ENCODE results near the gene STS. TPM values are rescaled to one million over a fixed set of nuclear protein-coding genes. Genes with fewer than 3 reads are reported as not detected.
A peak's percentile ranks its signal among the peaks of the same experiment; 100 is the strongest.

Gene STS
- total and polyA plus RNA-seq, 8 donors, result 1.1 to 8.7 (median 2.6) TPM

DNA sequence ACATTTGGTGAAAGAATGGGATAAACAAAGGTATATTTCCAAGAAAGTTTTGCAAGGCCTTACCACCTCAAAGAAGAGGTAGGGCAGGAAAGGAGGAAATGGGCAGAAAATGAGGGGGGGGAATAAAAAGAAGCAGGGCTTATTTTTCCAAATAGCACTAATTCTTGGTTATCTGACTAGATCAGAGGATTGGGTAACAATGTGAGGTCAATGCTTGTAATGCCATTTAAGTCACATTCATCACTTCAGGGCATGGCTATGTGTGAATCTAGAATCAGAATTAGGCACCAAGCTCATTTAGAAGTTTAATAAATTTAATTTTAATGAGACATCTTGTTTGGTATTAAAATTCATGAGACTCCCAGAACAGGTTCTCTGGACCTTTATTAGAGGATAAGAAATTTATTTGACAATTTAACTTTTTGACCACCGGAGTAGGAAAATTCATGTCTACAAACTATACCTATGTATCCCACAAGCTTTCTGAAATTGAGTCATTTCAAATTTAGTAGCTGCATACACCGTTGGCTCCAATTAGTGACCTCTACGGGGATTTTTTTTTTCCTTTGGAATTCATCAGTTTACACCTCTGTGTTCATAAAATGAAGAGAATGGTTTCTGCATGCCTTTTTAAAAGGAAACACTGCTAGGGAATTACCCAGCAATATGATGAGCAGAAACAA, 1.4 kb upstream of the STS start:
- WGBS, 2 donors, result 56 to 58% methylated on average over 3 of the region's 3 CpGs
- Histone ChIP-seq H3K27ac (peak overlapping the region in 3 of 4 donors; percentile 22 to 93 (median 92)), H3K27me3 (no peaks in the 10 kb centered on the region), H3K36me3 (no peaks in the 10 kb centered on the region), H3K4me3 (no peak overlapping the region), H3K4me1 (peaks cover 0 to 22% (median 9%) of the 10 kb centered on the region in 3 donors), H3K9me3 (no peaks in the 10 kb centered on the region)
- ATAC-seq (no peak), DNase-seq (no peak), FAIRE-seq (peak; percentile 45)
- TF ChIP-seq, protein P1, sequence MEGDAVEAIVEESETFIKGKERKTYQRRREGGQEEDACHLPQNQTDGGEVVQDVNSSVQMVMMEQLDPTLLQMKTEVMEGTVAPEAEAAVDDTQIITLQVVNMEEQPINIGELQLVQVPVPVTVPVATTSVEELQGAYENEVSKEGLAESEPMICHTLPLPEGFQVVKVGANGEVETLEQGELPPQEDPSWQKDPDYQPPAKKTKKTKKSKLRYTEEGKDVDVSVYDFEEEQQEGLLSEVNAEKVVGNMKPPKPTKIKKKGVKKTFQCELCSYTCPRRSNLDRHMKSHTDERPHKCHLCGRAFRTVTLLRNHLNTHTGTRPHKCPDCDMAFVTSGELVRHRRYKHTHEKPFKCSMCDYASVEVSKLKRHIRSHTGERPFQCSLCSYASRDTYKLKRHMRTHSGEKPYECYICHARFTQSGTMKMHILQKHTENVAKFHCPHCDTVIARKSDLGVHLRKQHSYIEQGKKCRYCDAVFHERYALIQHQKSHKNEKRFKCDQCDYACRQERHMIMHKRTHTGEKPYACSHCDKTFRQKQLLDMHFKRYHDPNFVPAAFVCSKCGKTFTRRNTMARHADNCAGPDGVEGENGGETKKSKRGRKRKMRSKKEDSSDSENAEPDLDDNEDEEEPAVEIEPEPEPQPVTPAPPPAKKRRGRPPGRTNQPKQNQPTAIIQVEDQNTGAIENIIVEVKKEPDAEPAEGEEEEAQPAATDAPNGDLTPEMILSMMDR (IDR thresholded peaks at IDR 0.05), result no peak
- intact Hi-C loops (cut with DNase I), result no loop called here

DNA sequence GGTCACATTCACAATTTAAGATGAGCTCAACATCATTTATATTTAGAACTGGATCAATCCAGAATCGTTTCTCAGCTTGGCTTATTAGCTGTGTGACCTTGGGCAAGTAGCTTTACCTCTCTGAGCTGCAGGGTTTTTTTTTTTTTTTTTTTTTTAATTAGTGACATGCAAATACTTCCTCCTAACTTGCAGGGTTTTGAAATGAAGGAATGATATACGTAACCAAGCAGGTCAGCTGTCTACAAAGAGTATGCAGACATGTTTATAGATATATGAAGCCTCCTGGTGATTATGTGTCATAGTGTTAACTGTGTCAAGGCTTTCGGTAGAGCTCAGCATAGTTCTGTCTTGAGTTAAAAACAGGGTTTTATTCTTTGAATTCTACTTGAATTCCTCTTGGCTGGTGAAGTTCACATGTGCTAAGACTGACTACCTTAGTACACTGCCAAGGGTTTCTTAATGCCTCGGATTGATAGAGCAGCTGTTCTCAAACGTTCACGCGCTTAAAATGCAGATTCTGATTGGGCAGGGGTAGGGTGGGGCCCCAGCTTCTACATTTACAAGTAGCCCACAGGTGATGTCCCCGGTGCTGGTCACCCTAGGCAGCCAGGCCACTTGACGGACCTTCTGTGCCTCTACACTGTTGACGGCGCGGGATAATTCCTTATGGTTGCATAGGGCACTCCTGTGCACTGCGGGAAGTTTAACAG, 654 bp upstream of the STS start:
- peak in 2 of 6 donors; percentile 34 to 61 for DNase-seq
- Histone ChIP-seq H3K4me1 (peaks cover 0 to 22% (median 9%) of the 10 kb centered on the region in 3 donors), H3K27ac (peak overlapping the region; percentile 66 to 93 (median 92)), H3K9me3 (no peaks in the 10 kb centered on the region), H3K4me3 (peak overlapping the region; percentile 67 to 92 (median 80)), H3K27me3 (no peaks in the 10 kb centered on the region), H3K36me3 (no peaks in the 10 kb centered on the region)
- FAIRE-seq, result no peak
- peak; percentile 6 to 37 (median 23) for ATAC-seq
- intact Hi-C loops (cut with DNase I), result no loop called here
- 8 to 12% methylated on average over 13 of the region's 13 CpGs for WGBS, 2 donors
- TF ChIP-seq, protein P1 (IDR thresholded peaks at IDR 0.05), result no peak

DNA sequence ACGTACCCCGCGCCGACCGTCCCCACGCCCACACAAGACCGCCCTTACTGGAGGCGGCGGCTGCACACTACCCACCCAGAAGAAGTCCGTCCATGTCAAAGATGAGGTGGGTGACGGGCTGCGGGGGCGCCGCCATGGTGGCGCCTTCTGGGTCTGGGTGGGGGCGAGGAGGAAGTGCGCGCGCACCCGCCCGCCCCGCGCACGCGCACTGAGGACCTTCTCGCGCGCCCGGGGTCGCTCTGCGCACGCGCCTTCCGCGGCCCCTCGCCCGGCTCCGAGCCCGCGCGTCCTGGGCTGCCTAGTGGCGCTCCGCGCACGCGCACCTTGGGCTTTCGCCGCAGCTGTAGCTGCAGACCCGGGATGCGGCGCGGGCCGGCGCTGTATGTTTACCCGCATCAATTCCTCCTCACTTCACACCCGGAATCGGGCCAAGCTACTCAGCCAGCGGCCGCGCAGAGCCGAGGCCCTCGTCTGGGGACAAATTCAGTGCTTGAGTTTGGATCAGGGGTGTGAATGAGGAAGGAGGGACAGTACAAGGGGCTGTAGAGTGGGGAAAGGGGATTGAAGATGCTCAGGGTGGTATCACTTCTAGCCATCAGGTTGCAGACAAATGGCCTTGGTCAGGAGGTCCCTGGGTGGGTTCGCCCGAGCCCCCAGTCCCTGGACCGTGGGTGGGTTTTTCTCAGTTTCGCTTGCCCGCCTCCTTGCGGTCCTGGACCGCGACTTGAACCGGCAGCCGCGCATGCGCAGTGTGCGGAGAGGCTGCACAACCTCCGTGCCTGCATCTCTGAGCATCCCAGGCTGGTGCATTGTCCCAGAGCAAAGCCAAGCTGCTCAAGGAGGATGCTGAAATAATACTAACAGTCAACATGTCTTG, 704 bp downstream of the STS start, which contains the start of gene PUDP:
Gene PUDP, minus strand, starts transcription at position 176 of the 877 bp plus-strand sequence. Its CDS starts 40 bp downstream, at position 136.
- 0% methylated on average over 66 to 76 of the region's 76 CpGs for WGBS, 2 donors
- Histone ChIP-seq H3K27me3 (no peaks in the 10 kb centered on the region), H3K27ac (peak within 1 kb of the TSS; percentile 66 to 93 (median 92)), H3K36me3 (no peaks in the 10 kb centered on the region), H3K4me3 (peak within 1 kb of the TSS; percentile 67 to 92 (median 80)), H3K9me3 (no peaks in the 10 kb centered on the region), H3K4me1 (peaks cover 0 to 22% (median 9%) of the 10 kb centered on the region in 3 donors)
- intact Hi-C loops (cut with DNase I), result no loop called here
- DNase-seq (peak; percentile 72 to 98 (median 92)), FAIRE-seq (no peak), ATAC-seq (peak; percentile 89 to 94 (median 94))
- TF ChIP-seq, protein P1 (IDR thresholded peaks at IDR 0.05), result peak in 2 of 4 donors; percentile 15 to 31

DNA sequence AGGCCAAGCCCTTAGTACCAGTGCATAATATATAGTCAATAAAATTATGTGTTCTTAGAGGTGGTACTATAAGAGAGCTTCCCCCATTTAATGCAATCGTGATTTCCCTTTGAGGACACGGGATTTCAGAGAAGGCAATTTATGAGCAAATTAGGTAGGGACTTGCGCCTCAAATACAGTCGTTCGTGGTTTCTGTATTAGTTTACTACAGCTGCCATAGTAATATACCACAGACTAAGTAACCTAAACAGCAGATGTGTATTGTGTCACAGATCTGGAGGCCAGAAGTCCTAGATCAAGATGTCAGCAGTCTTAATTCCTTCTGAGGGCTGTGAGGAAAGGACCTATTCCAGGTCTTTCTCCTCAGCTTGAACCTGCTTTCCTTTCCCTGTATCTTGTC, 1.9 kb downstream of the STS start:
- TF ChIP-seq, protein P1 (IDR thresholded peaks at IDR 0.05), result no peak
- Histone ChIP-seq H3K36me3 (no peaks in the 10 kb centered on the region), H3K9me3 (no peaks in the 10 kb centered on the region), H3K4me3 (no peak overlapping the region), H3K27me3 (no peaks in the 10 kb centered on the region), H3K4me1 (peaks cover 0 to 22% (median 9%) of the 10 kb centered on the region in 3 donors), H3K27ac (no peak overlapping the region)
- 72 to 78% methylated on average over 5 of the region's 5 CpGs for WGBS, 2 donors
- intact Hi-C loops (cut with DNase I), result no loop called here
- FAIRE-seq (no peak), ATAC-seq (no peak), DNase-seq (no peak)
